GM19025 (cell line): ENCODE data around the gene PPP1CC.
"Not testable (repeated sequence)": the region's sequence is repeated elsewhere in the genome, so short reads cannot be mapped to it uniquely, and the experiment has no call there.

ENCODE experiments used
- ATAC-seq: cut with Tn5 transposase; IDR thresholded peaks from one replicate; pipeline ENCODE4 v1.9.1; 2021; ENCODE audit warnings: mild to moderate bottlenecking, low read depth, moderate library complexity; ENCODE audit not compliant: unreplicated experiment

PPP1CC gene

GRCh38 chr12:110726708-110727369 lies 15.9 kb downstream of the PPP1CC start:
- ATAC-seq, result no peak

- ATAC-seq, result no peak
Observed at GRCh38 chr12:110726028-110726427, 16.7 kb downstream of the PPP1CC start.

GRCh38 chr12:110725267-110725666 lies 17.4 kb downstream of the PPP1CC start:
- no peak for ATAC-seq

GRCh38 chr12:110722892-110723291 lies 19.8 kb downstream of the PPP1CC start:
- ATAC-seq, result not testable (repeated sequence)

GRCh38 chr12:110721570-110721969 lies 21.1 kb downstream of the PPP1CC start:
- no peak for ATAC-seq

GRCh38 chr12:110720516-110720915 lies 22.2 kb downstream of the PPP1CC start:
- ATAC-seq, result no peak

GRCh38 chr12:110718222-110718908 lies 24.3 kb downstream of the PPP1CC start:
- no peak for ATAC-seq

- no peak for ATAC-seq
Observed at GRCh38 chr12:110717037-110717436, 25.7 kb downstream of the PPP1CC start.

GRCh38 chr12:110708917-110709316 lies 33.8 kb downstream of the PPP1CC start:
- no peak for ATAC-seq

- ATAC-seq, result no peak
Observed at GRCh38 chr12:110705309-110705708, 37.4 kb downstream of the PPP1CC start.

- ATAC-seq, result no peak
Observed at GRCh38 chr12:110704750-110705149, 37.9 kb downstream of the PPP1CC start.

- ATAC-seq, result no peak
Observed at GRCh38 chr12:110704231-110704630, 38.5 kb downstream of the PPP1CC start.

GRCh38 chr12:110702081-110702480 lies 40.6 kb downstream of the PPP1CC start:
- no peak for ATAC-seq

GRCh38 chr12:110699591-110700445 lies 42.9 kb downstream of the PPP1CC start:
- ATAC-seq, result no peak

- ATAC-seq, result no peak
Observed at GRCh38 chr12:110698171-110698902, 44.4 kb downstream of the PPP1CC start.

- ATAC-seq, result no peak
Observed at GRCh38 chr12:110697236-110697635, 45.5 kb downstream of the PPP1CC start.

- no peak for ATAC-seq
Observed at GRCh38 chr12:110696283-110696682, 46.4 kb downstream of the PPP1CC start.

- ATAC-seq, result no peak
Observed at GRCh38 chr12:110694330-110694901, 48.3 kb downstream of the PPP1CC start.

GRCh38 chr12:110693731-110694130 lies 49.0 kb downstream of the PPP1CC start:
- ATAC-seq, result no peak

- ATAC-seq, result no peak
Observed at GRCh38 chr12:110690127-110690430, 52.6 kb downstream of the PPP1CC start.
